Measurements from ENCODE around the gene KCNG4.

DNA sequence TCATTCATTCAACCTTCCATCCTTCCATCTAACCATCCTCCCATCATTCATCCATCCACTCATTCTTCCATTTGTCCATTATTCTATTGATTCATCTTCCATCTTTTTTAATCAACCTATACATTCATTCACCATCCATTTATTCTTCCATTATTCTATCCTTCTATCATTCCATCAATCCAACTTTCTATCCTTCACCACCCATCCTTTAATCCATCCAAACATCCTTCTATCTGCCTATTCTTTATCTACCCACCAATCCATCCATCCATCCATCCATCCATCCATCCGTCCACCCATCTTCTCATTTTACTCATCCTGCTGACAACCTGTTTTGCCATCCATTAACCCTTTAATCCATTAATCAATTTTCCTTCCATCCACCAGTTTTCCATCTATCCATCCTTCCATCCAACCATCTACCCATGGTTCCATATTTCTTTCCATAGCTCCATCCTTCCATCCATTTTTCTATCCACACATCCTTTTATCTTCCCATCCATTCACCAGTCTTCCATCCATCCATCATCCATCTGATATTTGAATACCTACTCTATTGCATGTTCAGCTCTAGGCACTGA, 33.0 kb upstream of the KCNG4 start:
- TF ChIP-seq CTCF (IDR thresholded peaks at IDR 0.05): no peak
- TF ChIP-seq EZH2 (IDR thresholded peaks at IDR 0.05): no peak

Data from neural progenitor cell (in vitro differentiated cells).